GM20000 (cell line): ENCODE results near the gene MYOZ1.

Experiments
- DNase-seq: peaks from one replicate; pipeline ENCODE4 v3.0.0; 2012; ENCODE audit warnings: low spot score
- TF ChIP-seq, protein P1 (sequence below): IDR thresholded peaks from 2 replicates; pipeline ENCODE4 v1.5.1; 2012; ENCODE audit warnings: mild to moderate bottlenecking, control low read depth; ENCODE audit errors: extremely low read depth, missing control alignments

MYOZ1 gene

DNA sequence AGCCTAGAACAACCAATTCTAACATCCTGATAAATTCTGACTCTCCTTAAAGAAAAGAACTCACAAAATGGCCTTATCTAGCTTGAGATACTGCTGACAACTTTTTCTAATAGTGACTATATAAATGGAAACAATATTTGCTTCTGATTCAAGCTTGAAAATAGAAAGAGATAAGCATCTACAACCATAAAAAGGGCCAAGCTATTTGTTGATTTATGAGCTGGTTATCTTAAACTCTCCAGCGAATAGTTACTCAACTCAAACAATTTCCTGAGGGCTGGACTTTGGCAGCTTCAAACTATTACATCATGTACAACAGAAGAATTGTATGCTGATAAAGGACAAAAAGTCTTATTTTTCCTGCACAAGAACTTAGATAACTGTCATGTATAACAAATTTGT is 54.7 kb downstream of the MYOZ1 start:
- TF ChIP-seq, protein P1, sequence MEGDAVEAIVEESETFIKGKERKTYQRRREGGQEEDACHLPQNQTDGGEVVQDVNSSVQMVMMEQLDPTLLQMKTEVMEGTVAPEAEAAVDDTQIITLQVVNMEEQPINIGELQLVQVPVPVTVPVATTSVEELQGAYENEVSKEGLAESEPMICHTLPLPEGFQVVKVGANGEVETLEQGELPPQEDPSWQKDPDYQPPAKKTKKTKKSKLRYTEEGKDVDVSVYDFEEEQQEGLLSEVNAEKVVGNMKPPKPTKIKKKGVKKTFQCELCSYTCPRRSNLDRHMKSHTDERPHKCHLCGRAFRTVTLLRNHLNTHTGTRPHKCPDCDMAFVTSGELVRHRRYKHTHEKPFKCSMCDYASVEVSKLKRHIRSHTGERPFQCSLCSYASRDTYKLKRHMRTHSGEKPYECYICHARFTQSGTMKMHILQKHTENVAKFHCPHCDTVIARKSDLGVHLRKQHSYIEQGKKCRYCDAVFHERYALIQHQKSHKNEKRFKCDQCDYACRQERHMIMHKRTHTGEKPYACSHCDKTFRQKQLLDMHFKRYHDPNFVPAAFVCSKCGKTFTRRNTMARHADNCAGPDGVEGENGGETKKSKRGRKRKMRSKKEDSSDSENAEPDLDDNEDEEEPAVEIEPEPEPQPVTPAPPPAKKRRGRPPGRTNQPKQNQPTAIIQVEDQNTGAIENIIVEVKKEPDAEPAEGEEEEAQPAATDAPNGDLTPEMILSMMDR: no peak
- DNase-seq: no peak

DNA sequence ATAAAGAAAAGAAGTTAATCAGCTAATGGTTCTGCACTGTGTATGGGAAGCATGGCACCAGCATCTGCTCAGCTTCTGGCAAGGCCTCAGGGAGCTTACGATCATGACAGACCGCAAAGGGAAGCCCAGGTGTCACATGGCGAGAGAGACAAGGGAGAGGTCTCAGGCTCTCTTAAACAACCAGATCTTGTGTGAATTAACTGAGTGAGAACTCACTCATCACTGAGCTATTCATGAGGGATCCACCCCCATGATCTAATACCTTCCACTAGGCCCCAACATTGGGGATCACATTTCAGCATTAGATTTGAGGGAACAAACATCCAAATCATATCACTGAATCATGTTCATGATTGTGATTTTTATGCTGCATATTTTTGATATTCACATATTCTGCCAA is 55.9 kb downstream of the MYOZ1 start:
- DNase-seq: no peak
- TF ChIP-seq, protein P1: no peak

DNA sequence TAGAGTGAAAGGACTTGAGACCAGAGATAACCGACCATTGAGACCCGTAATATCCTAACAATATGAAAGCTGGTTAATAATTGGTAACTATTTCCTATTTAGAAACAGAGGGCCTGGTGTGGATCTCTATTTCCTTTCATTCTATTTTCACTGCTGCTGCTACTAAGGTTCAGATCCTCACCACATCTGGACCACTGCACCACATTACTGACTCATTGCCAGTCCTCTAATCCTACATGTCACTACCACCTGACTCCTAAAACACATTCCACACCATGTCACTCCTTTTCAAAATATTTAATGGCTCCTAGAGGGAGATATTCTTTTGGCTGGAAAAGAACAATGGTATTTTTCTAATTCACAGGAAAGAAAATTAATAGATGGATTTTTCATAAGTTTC is 56.5 kb downstream of the MYOZ1 start:
- TF ChIP-seq, protein P1: no peak
- DNase-seq: no peak

DNA sequence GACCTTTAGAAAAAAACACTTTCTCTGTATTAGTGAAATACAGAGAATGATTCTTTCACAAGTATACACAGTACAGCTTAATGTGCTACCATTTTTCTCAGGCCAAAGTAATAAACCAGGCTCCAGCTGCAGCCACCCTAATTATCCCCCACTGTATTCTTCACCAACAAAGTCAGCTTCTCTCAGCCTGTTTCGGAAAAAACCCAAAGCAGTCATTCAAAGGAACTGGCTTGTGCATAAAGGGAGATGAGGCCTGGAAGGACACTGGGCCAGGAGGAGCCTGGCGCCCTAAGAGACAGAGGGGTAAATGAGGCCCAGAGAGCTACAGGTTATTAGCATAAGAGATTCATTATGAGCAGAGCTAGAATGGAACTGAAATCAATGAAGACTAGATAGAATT is 59.4 kb downstream of the MYOZ1 start:
- TF ChIP-seq, protein P1: no peak
- no peak for DNase-seq
